Medulla oblongata (tissue), 1 donor: ENCODE data around the gene ENDOG.
"Not testable (repeated sequence)": the region's sequence is repeated elsewhere in the genome, so short reads cannot be mapped to it uniquely, and the experiment has no call there.

ENCODE experiments used
- DNase-seq: peaks from one replicate; pipeline ENCODE4 v3.0.0-alpha.2; 2015; ENCODE audit errors: extremely low spot score

The ENDOG gene

DNA sequence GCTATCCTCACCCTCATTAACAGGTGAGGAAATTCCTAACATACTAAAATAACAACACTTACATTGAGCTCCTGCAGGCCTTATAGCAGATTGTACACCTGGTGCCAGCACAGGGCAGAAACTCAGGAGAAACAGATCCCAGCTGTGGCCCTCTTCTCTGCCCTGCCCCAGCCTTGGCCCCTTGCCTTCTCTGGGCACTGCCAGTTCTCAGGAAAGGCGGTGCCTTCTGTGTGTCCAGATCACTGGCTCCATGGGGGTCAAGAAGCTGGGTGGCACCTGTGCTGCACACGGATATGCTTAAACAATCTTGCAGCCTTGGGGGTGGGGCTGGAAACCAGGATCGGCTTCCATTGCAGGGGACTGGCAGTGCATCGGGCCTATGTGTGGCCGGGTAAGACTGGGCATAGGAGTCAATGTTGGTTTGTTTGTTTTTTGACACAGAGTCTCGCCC is 44.1 kb downstream of the ENDOG start:
- DNase-seq = no peak

DNA sequence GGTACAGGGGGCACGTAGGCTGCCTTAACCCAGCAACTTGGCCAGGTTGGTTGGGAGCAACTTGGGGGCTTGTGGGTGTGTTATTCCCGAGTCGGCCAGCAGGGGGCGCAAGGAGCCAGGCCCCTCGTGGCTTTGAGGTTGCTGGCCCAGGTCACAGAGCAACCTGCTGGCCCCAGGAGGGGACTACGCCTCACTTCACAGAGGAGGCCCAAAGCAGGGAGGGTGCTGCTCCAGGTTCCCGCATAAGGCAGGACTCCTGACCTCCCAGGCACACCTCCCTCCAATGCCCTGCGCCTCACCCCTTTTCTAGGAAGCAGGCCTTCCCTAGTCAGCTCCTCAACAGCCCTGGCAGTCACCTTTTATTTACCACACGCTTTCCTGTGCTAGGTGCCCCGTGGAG is 45.3 kb downstream of the ENDOG start:
- peak; percentile 57 for DNase-seq

DNA sequence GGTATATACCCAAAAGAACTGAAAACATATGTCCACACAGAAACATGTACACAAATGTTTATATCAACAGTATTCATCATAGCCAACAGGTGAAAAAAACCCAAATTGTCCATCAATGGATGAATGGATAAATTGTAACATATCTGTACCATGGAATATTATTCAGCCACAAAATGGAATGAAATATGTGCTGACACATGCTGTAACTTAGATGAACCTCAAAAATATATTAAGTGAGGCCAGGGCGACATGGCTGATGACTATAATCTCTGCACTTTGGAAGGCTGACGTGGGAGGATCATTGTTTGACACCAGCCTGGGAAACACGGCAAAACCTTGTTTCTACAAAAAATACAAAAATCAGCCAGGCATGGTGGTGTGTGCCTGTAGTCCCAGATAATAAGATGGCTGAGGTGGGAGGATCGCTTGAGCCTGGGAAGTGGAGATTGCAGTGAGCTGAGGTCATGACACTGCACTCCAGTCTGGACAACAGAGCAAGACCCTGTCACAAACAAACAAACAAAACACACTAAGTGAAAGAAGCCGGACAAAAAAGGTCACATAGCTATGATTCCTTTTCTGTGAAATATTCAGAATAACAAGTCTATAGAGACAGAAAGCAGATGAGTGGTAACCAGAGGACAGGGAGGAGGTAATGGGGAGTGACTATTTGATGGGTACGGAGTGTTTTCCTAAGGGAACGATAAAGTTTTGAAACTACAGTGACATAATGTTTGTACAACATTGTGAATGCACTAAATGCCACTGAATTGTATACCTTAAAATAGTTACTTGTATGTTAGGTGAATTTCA is 52.0 kb downstream of the ENDOG start:
- DNase-seq = no peak

DNA sequence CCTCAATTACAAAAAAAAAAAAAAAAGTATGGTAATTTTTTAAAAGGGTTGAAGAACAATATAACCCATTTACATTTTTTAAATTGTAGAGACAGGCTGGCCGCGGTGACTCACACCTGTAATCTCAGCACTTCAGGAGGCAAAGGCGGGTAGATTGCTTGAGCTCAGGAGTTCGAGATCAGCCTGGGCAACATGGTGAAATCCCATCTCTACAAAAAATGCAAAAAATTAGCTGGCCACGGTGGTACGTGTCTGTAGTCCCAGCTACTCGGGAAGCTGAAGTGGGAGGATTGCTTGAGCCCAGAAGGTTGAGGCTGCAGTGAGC is 52.6 kb downstream of the ENDOG start:
- not testable (repeated sequence) for DNase-seq
